ENCODE results near the gene SLC25A24.

The SLC25A24 gene

GRCh38 chr1:108200687-108201051, 526 bp upstream of the SLC25A24 start:
- Histone ChIP-seq H3K27me3 (ENCODE audit: insufficient read depth, insufficient read length) (no peaks in the 10 kb centered on the region), H3K4me1 (ENCODE audit: insufficient read depth, insufficient read length) (no peaks in the 10 kb centered on the region), H3K9me3 (ENCODE audit: insufficient read depth, low read length) (no peaks in the 10 kb centered on the region), H3K4me3 (ENCODE audit: insufficient read length, low read depth) (peak overlapping the region; percentile 98), H3K36me3 (ENCODE audit: insufficient read depth, insufficient read length, low read length) (peaks cover 30% of the 10 kb centered on the region), H3K9ac (ENCODE audit: insufficient read length, low read depth) (peak overlapping the region; percentile 98)
- TF ChIP-seq SUZ12 (IDR thresholded peaks at IDR 0.05; ENCODE audit: extremely low read depth, insufficient read depth, insufficient read length) (no peak), ZNF274 (IDR thresholded peaks at IDR 0.05; ENCODE audit: low read depth, low read length) (no peak), YY1 (IDR thresholded peaks at IDR 0.05; ENCODE audit: insufficient read depth, insufficient read length) (no peak)
- no peak for DNase-seq (ENCODE audit: low read depth, low spot score)

DNA sequence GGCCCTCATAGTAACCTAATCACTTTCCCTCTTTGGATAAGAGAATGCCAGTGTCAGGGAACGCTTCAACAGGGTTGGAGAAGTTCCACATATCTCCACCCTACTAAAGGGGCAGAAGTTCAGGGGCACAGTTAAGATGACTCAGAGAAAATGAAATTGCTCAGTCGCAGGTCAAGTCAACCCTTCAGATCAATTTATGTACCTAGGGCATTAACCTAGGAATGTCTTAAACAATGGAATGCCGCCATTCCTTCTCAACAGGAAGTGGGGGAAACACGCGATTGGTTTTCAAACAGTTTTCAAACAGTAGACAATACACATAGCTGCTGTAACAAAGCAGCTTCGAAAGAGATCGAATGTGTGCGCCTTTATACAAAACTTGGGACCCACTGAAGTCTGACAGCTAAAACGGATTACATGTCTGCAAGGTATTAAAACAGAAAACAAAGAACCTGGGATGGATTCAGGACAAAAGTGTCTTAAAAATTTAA, 897 bp downstream of the SLC25A24 start:
- DNase-seq (ENCODE audit: low read depth, low spot score): peak; percentile 33
- Histone ChIP-seq H3K36me3 (ENCODE audit: insufficient read depth, insufficient read length, low read length) (peaks cover 43% of the 10 kb centered on the region), H3K4me3 (ENCODE audit: insufficient read length, low read depth) (peak overlapping the region; percentile 98), H3K4me1 (ENCODE audit: insufficient read depth, insufficient read length) (no peaks in the 10 kb centered on the region), H3K27me3 (ENCODE audit: insufficient read depth, insufficient read length) (no peaks in the 10 kb centered on the region), H3K9me3 (ENCODE audit: insufficient read depth, low read length) (no peaks in the 10 kb centered on the region), H3K9ac (ENCODE audit: insufficient read length, low read depth) (peak overlapping the region; percentile 98)
- no peak for TF ChIP-seq YY1 (IDR thresholded peaks at IDR 0.05; ENCODE audit: insufficient read depth, insufficient read length)
- no peak for TF ChIP-seq ZNF274 (IDR thresholded peaks at IDR 0.05; ENCODE audit: low read depth, low read length)
- TF ChIP-seq SUZ12 (IDR thresholded peaks at IDR 0.05; ENCODE audit: extremely low read depth, insufficient read depth, insufficient read length): no peak

DNA sequence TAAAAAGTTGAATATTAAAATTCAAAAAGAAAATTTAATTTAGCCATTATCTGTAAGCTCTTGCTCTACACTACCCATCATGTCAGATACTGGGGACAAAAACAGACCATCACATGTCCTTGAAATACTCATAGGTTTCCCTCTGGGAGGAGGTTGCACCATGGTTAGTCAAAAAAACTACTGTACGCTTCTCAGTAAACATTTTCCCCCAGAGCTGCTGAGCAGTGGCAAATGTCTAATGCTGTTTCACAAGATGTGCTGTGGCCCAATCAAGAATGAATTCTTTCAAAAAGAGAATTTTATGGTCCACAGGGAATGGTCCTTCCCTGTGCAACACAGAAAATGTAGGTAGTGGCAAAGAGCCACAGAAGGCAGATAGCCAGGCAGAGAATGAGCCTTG, 6.1 kb downstream of the SLC25A24 start:
- Histone ChIP-seq H3K9ac (ENCODE audit: insufficient read length, low read depth) (no peak overlapping the region), H3K9me3 (ENCODE audit: insufficient read depth, low read length) (no peaks in the 10 kb centered on the region), H3K36me3 (ENCODE audit: insufficient read depth, insufficient read length, low read length) (peaks cover 53% of the 10 kb centered on the region), H3K27me3 (ENCODE audit: insufficient read depth, insufficient read length) (no peaks in the 10 kb centered on the region), H3K4me3 (ENCODE audit: insufficient read length, low read depth) (no peak overlapping the region), H3K4me1 (ENCODE audit: insufficient read depth, insufficient read length) (no peaks in the 10 kb centered on the region)
- TF ChIP-seq ZNF274 (IDR thresholded peaks at IDR 0.05; ENCODE audit: low read depth, low read length) (no peak), SUZ12 (IDR thresholded peaks at IDR 0.05; ENCODE audit: extremely low read depth, insufficient read depth, insufficient read length) (no peak), YY1 (IDR thresholded peaks at IDR 0.05; ENCODE audit: insufficient read depth, insufficient read length) (no peak)
- no peak for DNase-seq (ENCODE audit: low read depth, low spot score)

GRCh38 chr1:108193333-108193732, 6.8 kb downstream of the SLC25A24 start:
- no peak overlapping the region for H3K4me3 ChIP-seq (ENCODE audit: insufficient read length, low read depth)
- no peak for DNase-seq (ENCODE audit: low read depth, low spot score)
- H3K36me3 ChIP-seq (ENCODE audit: insufficient read depth, insufficient read length, low read length): peaks cover 55% of the 10 kb centered on the region
- H3K9me3 ChIP-seq (ENCODE audit: insufficient read depth, low read length): no peaks in the 10 kb centered on the region
- H3K4me1 ChIP-seq (ENCODE audit: insufficient read depth, insufficient read length): no peaks in the 10 kb centered on the region
- no peak for TF ChIP-seq YY1 (IDR thresholded peaks at IDR 0.05; ENCODE audit: insufficient read depth, insufficient read length)
- TF ChIP-seq SUZ12 (IDR thresholded peaks at IDR 0.05; ENCODE audit: extremely low read depth, insufficient read depth, insufficient read length): no peak
- TF ChIP-seq ZNF274 (IDR thresholded peaks at IDR 0.05; ENCODE audit: low read depth, low read length): no peak
- no peak overlapping the region for H3K9ac ChIP-seq (ENCODE audit: insufficient read length, low read depth)
- H3K27me3 ChIP-seq (ENCODE audit: insufficient read depth, insufficient read length): no peaks in the 10 kb centered on the region

- Histone ChIP-seq H3K9ac (ENCODE audit: insufficient read length, low read depth) (no peak overlapping the region), H3K4me3 (ENCODE audit: insufficient read length, low read depth) (no peak overlapping the region), H3K36me3 (ENCODE audit: insufficient read depth, insufficient read length, low read length) (peaks cover 51% of the 10 kb centered on the region), H3K4me1 (ENCODE audit: insufficient read depth, insufficient read length) (no peaks in the 10 kb centered on the region), H3K27me3 (ENCODE audit: insufficient read depth, insufficient read length) (no peaks in the 10 kb centered on the region), H3K9me3 (ENCODE audit: insufficient read depth, low read length) (no peaks in the 10 kb centered on the region)
- DNase-seq (ENCODE audit: low read depth, low spot score): no peak
- TF ChIP-seq YY1 (IDR thresholded peaks at IDR 0.05; ENCODE audit: insufficient read depth, insufficient read length): no peak
- TF ChIP-seq SUZ12 (IDR thresholded peaks at IDR 0.05; ENCODE audit: extremely low read depth, insufficient read depth, insufficient read length): no peak
These were observed 7.6 kb downstream of the SLC25A24 start for GRCh38 chr1:108192581-108192980.

DNA sequence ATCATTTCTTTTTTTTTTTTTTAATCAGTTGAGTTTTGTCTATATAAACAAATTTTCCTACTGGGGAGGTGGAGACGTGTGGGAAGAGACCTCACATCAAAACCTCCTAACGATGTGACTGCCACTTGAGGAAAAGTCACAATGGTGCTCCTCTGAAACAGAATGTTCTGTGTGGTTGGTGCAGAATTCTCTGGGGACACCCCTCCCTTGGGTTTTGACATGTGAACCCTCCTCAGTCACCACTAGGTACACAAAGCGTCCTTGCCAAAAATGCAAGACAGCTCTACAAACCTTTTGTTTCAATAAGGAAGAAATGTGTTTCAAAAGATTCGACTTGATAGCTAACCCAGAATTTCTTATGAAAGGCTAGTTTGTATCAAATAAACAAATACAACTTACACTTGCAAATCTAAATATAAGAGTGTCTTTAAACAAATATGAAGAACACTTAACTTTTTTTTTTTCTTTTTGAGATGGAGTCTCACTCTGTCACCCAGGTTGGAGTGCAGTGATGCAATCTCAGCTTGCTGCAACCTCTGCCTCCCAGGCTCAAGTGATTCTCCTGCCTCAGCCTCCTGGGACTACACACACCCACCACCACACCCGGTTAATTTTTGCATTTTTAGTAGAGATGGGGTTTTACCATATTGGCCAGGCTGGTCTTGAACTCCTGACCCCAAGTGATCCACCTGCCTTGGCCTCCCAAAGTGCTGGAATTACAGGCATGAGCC, 9.3 kb downstream of the SLC25A24 start:
- no peaks in the 10 kb centered on the region for H3K27me3 ChIP-seq (ENCODE audit: insufficient read depth, insufficient read length)
- H3K36me3 ChIP-seq (ENCODE audit: insufficient read depth, insufficient read length, low read length): peaks cover 36% of the 10 kb centered on the region
- no peak overlapping the region for H3K9ac ChIP-seq (ENCODE audit: insufficient read length, low read depth)
- TF ChIP-seq SUZ12 (IDR thresholded peaks at IDR 0.05; ENCODE audit: extremely low read depth, insufficient read depth, insufficient read length) (no peak), YY1 (IDR thresholded peaks at IDR 0.05; ENCODE audit: insufficient read depth, insufficient read length) (no peak), ZNF274 (IDR thresholded peaks at IDR 0.05; ENCODE audit: low read depth, low read length) (no peak)
- no peaks in the 10 kb centered on the region for H3K9me3 ChIP-seq (ENCODE audit: insufficient read depth, low read length)
- DNase-seq (ENCODE audit: low read depth, low spot score): no peak
- no peaks in the 10 kb centered on the region for H3K4me1 ChIP-seq (ENCODE audit: insufficient read depth, insufficient read length)
- H3K4me3 ChIP-seq (ENCODE audit: insufficient read length, low read depth): no peak overlapping the region

DNA sequence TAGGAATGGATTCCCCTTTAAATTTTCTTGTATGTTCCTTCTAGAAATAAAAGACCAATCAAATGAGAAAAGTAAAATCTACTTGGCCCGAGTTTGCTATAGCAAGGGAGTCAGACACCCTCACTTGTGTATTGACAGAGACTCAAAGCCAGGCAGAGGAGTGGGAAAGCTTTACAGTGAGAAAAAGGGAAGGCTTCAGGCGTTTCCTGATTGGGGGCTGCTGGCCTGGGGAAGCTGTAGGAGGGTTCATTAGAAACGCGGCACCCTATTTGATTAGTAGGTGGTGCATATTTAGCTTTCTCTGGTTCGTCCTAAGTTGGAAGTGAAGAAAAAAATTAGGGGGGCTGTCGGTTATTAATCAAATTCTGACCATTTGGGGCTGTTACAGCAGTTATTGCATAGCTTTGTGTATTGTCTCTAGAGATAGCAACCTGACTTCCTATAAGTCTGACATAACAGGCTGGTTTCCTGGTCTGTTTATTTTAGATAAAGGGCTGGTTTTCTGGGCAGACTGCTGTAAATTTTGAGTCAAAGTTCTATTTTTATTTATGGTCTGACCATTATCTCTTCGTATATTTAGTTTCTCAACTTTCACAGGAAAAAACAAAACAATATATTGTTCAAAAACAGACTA, 10.0 kb downstream of the SLC25A24 start:
- TF ChIP-seq YY1 (IDR thresholded peaks at IDR 0.05; ENCODE audit: insufficient read depth, insufficient read length): no peak
- TF ChIP-seq SUZ12 (IDR thresholded peaks at IDR 0.05; ENCODE audit: extremely low read depth, insufficient read depth, insufficient read length): no peak
- TF ChIP-seq ZNF274 (IDR thresholded peaks at IDR 0.05; ENCODE audit: low read depth, low read length): no peak
- H3K9me3 ChIP-seq (ENCODE audit: insufficient read depth, low read length): no peaks in the 10 kb centered on the region
- H3K27me3 ChIP-seq (ENCODE audit: insufficient read depth, insufficient read length): no peaks in the 10 kb centered on the region
- no peak for DNase-seq (ENCODE audit: low read depth, low spot score)
- no peaks in the 10 kb centered on the region for H3K4me1 ChIP-seq (ENCODE audit: insufficient read depth, insufficient read length)
- H3K36me3 ChIP-seq (ENCODE audit: insufficient read depth, insufficient read length, low read length): peaks cover 36% of the 10 kb centered on the region
- H3K4me3 ChIP-seq (ENCODE audit: insufficient read length, low read depth): no peak overlapping the region
- no peak overlapping the region for H3K9ac ChIP-seq (ENCODE audit: insufficient read length, low read depth)

Measured in NT2/D1 (cell line).